Fibroblast of the conjunctiva (primary cell): ENCODE data around the gene SIGLEC10.
"Not testable (repeated sequence)": the region's sequence is repeated elsewhere in the genome, so short reads cannot be mapped to it uniquely, and the experiment has no call there.

ENCODE experiments used
- DNase-seq: peaks from one replicate; pipeline ENCODE4 v3.0.0-alpha.2; 2010; ENCODE audit warnings: low read depth

The SIGLEC10 gene, protein sequence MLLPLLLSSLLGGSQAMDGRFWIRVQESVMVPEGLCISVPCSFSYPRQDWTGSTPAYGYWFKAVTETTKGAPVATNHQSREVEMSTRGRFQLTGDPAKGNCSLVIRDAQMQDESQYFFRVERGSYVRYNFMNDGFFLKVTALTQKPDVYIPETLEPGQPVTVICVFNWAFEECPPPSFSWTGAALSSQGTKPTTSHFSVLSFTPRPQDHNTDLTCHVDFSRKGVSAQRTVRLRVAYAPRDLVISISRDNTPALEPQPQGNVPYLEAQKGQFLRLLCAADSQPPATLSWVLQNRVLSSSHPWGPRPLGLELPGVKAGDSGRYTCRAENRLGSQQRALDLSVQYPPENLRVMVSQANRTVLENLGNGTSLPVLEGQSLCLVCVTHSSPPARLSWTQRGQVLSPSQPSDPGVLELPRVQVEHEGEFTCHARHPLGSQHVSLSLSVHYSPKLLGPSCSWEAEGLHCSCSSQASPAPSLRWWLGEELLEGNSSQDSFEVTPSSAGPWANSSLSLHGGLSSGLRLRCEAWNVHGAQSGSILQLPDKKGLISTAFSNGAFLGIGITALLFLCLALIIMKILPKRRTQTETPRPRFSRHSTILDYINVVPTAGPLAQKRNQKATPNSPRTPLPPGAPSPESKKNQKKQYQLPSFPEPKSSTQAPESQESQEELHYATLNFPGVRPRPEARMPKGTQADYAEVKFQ

DNA sequence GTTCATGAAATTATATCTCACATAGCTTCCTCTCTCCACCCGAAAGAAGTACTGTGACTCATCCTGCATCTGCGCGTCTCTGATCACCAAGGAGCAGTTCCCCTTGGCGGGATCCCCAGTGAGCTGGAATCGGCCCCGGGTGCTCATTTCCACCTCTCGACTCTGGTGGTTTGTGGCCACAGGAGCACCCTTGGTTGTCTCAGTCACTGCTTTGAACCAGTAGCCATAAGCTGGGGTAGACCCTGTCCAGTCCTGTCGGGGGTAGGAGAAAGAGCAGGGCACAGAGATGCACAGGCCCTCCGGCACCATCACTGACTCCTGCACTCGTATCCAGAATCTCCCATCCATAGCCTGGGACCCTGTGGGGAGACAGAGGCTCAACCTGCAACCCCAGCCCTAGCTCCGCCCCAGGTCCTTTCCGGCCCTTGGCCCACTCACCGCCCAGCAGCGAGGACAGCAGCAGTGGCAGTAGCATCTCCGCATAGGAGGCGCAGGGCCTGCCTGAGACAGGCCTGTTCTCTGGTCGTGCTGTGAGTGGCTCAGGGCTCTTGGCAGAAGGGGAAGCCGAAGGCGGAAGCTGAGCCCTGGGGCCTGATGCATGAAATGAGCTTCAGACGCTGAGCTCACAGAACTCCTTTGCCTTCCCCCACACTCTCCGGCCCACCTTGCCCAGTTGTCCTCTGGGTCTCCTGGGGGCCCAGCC is at the start of gene SIGLEC10:
Gene SIGLEC10 (minus strand): TSS at position 536 of the 703 bp plus-strand sequence. CDS start 61 bp downstream, at position 475.
- DNase-seq, result no peak

DNA sequence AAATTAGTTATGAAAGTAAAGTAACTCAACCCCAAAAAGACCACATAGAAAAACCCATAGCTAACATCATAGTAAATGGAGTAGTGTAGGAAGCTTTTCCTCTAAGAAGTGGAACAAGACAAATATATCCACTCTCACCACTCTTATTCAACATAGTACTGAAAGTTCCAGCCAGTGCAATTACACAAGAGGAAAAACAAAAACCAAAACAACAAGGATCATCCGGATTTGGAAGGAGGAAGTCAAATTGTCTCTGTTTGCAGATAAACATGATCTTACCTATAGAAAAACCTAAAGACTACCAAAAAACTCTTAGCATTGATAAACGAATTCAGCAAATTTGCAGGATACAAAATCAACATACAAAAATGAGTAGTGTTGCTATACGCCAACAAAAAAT is 49.3 kb upstream of the SIGLEC10 start:
- DNase-seq, result no peak

DNA sequence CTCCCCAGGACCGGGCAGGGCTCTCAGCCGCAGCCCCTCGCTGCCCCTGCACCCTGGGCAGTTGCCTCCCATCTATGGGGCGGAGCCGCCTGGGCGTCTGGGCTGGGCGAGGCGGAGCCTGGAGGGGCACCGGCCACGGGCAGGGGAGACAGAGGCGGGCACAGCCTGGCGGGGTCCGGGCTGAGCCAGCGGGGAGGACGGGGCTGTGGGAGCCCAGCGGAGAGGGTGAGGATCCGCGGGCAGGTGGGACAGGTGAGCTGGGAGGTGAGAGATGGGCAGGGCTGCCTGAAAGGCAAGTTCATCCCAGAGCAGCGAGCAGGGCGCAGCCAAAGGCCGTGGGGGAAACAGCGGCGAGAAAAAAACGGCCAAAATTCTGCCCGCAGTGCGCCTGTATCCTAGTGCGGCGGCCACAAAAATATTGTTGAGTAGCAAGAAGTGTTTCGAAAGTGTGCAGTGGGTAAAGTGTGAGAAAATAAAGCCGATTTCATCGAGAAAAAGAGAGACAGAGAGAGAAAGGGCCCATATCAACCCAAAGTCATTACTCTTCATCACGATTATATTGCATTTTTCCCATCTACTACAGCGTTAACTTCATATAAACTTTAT is 46.6 kb upstream of the SIGLEC10 start:
- DNase-seq, result not testable (repeated sequence)

DNA sequence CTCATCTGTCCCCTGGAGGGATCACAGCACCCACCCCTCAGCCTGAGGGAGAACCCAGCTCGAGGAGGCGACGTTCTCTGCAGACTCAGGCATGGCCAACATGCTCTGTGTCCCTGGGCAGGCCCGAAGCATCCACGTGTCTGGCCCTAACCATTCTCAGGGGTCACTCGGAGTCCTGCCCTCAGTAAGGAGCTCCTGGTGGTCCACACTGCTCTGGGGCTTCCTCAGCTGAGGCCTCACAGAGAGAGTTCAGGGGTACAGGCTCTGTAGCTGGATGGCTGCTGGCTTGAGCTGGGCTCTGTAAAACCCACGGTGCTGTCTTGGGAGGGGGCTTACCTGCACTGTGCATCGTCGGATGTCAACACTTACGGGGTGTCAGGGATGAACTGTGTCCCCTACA is 45.2 kb upstream of the SIGLEC10 start:
- DNase-seq, result no peak

DNA sequence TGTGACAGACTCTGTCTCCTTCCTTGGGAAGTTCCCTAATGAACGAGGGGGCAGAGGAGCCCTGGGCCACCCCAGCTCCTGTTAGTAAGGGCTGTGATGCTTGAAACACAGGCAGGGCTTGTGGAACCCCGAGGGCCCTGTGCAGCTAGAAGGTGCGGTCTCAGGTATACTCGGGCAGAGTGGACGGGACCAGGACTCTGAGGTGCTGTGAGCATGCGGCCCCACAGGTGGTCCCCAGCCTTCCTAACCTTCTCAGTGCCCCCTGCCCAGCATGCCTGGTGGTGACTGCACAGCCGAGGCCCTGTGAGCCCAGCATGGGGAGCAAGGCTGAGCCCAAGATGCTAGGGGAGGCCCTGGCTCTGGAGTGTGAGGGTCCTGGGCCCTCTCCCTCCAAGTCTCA is 44.8 kb upstream of the SIGLEC10 start:
- DNase-seq, result no peak

DNA sequence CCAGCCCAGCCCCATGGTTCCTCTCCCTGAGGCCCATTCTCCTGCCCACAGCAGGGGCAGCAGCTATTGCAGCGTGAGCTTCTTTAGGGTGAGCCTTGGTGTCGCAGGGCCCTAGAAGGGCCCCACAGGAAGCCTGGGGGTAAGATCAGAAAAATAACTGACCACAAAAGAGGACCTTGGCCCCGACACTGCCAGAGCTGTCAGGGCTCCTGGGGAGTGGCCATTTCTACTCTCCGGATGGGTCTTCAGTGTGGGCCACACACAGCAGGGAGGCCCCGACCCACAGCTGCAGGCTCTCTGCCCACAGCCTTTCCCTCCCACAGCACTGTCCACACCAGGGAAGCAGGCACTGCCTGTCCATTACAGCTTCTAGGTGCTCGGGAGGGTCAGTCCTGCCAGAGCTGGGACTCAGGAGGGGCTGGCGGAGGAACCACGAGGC is 44.3 kb upstream of the SIGLEC10 start:
- DNase-seq, result no peak

DNA sequence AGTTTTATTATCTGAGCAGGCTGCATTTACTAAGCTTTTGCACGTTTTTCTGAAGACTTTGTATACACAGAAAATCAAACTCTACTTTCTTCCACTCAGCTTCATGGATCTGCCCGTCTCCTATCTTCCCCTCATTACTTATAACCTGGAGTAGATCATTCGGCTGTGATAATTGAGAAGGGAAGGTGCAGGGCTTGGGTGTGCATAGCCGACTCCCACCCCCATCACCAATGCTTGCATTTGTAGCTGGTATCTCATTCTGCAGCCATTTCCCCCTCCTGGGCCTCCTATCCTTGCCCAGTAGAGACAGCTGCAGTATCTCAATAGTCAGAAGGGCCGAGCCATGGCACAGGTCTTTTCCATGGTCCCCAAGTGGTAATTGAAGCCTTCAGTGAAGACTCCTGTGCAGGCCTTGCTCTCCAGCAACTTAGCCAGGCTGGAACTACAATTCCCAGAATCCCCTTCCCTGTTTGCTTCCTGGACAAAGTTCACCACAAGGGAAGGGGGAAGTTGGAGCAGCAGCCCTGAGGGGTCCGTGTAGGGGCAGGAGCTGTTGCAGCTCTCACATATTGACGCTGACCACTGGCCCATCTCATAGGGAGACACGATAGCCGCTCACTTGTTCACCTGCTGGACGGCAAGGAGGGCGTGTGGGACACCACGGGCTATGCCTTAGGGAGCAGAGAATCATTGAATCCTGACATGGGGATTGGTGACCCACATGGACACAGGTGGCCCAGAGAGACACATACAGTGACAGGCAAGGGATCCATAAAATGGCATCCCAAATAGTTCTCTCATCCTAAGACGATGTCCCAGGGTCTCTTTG is 42.9 kb upstream of the SIGLEC10 start:
- DNase-seq, result no peak

DNA sequence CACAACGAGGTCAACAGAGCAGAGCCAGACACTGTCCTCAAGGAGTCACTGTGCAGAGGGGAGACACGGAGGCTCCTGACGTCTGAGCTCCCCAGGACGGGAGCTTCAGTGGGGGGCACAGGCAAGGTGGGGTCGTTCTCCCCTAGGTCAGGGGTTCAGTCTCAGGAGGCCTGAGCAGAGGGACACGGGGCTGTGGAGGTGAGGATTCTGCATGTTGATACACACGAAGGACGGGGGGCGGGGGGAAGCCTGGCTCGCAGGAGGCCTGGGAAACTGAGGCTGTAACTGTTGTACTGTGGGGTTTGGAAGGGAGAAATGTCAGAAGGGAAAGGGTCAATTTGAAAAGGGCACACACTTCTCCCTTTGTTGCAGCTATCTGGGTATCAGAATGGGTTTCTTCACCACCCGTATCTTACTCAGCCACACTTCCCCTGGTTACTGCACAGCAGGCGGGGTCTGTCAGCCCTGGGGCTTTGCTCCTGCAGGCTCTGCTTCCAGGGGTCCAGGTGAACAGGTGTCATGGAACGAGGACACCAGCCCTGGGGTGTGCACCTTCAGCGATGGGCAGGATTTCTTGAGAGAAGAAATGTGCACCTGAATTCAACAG is 41.6 kb upstream of the SIGLEC10 start:
- no peak for DNase-seq

DNA sequence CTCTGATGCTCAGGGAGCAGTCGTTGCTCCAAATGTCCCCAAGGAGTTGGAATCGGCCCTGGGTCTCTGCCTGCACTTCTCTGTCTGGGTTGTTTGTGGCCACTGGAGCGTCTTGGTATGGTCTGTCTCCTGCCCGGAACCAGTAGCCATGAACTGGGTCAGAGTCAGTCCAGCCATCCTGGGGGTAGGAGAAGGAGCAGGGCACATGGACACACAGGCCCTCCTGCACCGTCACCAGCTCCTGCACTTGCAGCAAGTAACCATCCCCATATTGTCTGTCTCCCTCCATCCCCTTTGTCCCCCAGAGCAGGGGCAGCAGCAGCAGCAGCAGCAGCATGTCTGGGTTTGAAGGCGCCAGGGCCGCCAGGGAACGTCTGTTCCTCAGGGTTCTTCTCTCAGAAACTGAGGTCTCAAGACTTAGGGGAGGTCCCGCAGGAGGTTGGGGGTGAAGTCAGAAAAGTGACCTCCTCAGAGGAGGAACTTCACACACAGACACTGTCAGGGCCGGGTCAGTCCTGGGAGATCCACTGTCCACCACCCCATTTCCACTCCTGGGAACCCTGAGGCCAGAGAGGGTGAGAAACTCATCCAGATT is 40.7 kb upstream of the SIGLEC10 start, which contains the start of gene SIGLEC8:
Gene SIGLEC8 (minus strand): TSS at position 404 of the 595 bp plus-strand sequence. CDS start 67 bp downstream, at position 337.
- no peak for DNase-seq

DNA sequence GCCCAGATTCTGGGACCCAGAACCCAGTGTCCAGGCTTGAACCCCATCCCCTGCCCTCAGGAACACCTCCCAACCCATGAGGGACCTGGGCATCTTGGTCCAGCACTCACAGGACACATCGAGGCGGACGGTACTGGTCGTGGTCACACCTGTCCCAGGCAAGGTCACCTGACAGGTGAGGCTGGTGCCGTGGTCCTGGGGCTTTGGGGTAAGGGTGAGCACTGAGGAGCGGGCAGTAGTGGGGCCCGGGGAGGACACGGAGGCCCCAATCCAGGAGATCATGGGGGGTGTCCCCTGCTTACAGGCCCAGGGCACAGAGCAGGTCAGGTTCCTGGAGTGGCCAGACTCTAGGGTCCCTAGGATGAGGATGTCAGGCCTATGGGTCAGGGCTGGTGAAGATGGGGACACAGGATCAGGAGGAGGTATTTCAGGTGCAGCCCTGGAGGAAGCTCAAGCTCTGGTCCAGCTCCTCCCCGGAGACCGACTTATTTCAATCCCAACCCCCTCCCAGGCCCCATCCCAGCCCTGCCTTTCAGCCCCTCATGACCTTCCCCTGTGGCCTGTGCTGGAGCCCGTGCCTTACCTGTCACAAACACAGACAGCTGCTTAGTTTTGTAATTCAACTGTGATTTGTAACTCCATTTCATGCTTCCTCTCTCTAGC is 40.0 kb upstream of the SIGLEC10 start:
- DNase-seq, result no peak

DNA sequence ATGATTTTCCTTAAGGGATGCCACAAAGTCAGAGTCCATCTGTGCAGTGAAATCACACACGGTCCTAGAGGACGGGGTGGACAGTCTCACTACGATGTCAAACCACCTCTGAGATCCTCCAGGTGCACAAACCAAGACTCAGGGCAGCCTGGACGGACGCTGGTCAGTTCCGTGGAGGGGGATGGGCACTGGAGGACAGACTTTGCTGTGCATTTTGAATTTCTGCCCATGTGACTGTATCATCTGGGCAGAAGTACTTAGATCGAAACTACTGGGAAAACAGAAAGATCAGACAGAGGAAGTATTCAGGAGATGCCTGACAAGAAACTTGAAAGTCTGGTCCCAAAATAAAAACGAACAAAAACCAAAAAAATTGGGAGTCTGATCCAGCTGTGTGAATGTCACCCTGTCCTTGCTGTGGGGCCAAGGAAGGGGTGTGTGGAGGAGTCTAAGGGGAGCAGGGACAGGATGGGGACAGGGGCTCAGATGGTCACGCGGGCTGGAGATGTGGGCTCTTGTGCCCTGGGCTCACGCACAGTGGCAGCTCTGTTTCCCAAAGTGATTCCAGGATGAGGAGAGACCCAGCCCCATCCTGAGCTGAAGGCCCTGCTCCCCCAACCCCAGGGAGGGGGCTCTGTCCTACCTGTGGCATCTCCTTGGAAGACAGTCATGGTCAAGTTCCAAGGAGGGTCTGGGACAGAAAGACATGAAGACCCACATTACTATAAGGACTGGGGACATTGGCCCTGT is 39.3 kb upstream of the SIGLEC10 start:
- no peak for DNase-seq

DNA sequence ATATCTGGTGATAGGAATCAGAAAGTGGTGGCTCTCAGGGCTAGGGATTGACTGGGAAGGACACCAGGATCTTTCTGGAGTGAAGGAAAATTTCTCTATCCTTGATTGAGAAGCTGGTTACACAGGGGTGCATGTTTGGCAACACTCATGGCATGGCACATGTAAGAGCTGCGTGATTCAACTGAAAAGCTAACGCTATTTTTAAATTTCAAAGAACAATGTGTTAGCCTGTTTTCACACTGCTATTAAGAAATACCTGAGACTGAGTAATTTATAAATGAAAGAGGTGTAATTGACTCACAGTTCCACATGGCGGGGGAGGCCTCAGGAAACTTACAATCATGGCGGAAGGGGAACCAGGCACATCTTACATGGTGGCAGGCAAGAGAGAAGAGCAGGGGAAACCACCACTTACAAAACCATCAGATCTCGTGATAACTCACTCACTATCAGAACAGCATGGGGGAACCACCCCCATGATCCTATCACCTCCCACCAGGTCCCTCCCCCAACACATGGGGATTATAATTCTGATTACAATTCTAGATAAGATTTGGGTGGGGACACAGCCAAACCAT is 33.4 kb upstream of the SIGLEC10 start:
- no peak for DNase-seq

DNA sequence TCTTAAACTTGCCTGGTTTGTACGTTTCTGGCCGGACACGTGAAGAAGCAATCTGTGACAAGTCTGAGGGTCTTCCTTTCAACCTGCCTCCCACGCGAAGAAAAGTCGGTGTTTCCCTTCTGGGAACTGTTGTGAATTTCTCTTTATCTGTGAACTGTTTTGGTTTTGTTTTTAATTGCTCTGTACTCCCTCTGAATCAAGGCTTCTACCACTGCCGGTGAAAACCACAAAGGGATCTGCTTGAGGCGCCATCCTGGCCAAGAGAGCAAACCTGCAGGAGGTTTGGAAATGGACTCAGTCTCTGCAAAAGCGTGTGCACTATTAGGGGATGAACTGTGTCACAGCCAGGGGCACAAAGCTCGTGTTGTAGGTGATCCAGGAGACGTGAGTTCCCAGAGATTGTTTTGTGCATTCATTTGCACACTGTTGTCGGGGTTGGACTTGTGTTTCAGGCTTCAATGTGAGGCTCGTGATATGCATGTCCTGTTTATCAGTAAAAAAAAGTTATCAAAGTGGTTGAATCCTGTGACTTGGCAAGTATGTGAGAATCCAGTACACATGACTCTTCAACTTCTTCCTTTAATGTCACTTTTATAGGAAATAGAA is 31.1 kb upstream of the SIGLEC10 start:
- no peak for DNase-seq

DNA sequence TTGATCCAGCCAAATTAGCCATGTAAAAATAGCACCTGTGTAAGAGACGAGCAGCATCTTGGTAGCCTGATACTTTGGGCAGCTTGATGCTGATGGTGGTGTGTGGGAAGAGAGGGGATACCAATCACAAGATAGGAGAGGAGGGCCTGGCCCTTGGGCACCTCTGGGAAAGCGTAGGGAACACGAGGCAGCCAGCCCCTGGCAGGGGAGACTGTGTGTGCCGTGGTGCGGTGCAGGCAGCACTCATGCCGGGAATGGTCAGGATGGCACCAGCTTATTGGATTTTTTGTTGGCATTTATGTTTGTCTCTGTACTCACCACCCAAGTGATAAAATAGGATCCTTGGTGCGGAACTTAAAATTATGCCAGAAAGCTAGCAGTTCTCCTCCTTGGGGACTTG is 30.6 kb upstream of the SIGLEC10 start:
- no peak for DNase-seq

DNA sequence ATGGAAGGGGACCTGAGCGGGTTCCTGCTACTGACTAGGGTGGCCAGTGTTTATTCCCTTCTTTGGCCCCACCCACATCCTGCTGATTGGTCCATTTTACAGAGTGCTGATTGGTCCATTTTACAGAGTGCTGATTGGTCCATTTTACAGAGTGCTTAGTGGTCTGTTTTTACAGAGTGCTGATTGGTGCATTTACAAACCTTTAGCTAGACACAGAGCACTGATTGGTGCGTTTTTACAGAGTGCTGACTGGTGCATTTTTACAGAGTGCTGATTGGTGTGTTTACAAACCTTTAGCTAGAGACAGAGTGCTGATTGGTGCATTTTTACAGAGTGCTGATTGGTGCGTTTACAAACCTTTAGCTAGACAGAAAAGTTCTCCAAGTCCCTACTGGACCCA is 30.1 kb upstream of the SIGLEC10 start:
- not testable (repeated sequence) for DNase-seq

DNA sequence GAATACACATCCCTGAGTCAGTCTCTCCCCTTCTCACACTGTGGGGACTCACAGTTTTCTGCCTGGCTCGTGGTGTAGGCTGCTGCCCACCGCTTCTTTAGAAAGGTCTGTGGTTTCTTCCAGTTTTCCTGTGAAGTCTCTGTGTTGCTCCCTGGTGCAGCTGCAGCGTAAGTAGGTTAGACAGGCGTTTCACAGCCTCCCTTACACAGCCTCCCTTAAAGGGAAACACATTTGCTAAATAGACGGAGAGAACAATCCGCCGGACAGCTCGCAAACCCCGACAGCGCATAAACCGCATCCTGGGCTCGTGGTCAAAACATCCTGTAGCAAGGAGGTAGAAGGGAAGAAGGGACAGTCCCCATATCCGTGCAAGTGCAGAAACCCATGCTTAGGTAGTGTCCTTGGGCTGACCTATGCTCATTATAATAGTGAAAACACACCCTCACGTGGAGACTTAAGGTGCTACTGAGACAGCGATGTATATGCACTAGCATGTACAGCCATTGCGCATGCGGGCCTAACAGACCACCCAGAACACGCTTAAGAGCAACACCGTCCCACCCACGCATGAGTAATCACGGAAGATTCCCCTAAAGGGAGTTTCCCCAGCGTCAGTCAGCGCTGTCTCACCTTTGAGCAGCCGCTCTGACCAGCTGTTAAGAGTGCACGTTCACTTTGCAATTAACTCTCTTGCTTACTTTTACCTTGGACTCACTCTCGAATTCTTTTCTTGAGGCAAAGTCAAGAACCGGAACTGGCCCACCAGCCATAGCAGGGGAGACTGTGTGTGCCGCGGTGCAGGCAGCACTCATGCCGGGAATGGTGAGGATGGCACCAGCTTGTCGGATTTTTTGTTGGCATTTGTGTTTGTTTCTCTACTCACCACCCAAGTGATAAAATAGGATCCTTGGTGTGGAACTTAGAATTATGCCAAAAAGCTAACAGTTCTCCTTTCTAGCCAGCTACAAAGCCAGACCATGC is 24.3 kb upstream of the SIGLEC10 start:
- DNase-seq, result no peak

DNA sequence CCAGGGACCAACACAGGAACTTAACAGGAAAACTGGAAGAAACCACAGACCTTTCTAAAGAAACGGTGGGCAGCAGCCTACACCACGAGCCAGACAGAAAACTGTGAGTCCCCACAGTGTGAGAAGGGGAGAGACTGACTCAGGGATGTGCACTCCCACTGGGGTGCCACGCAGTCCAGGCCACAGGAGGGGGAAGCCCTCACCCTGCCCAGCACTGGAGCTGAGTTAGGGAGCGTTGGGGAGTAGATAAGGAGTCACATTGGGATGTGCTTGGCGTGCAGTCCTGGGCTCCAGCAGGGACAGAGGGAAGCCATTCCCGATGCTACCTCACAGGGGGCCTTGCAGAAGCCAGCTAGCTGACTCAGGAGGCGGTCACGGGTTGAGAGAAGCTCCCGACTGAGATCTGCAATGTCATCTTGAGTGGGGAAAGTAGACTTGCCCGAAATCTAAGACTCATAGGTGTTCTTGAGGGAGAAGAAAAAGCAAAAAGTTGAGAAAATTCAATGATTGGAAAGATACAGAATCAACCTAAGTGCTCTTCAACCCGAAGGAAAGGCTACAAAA is 23.5 kb upstream of the SIGLEC10 start:
- no peak for DNase-seq
